Testis (tissue), 3 donors: ENCODE data around the gene UBAC2. TPM values are rescaled to one million over a fixed set of nuclear protein-coding genes. Genes with fewer than 3 reads are reported as not detected.

Experiments used
- DNase-seq: peaks from one replicate; pipeline ENCODE4 v3.0.0-alpha.2; 2019
- H3K27ac ChIP-seq, 2 donors: fragments of 200-600 bp; sonication (generic); one replicate each; pipeline ENCODE4 v1.5.1; 2019
- H3K27me3 ChIP-seq: fragments of 200-600 bp; sonication (generic); one replicate; pipeline ENCODE4 v1.5.1; 2019
- H3K36me3 ChIP-seq: fragments of 200-600 bp; sonication (generic); one replicate; pipeline ENCODE4 v1.5.1; 2017; ENCODE audit warnings: low read depth; ENCODE audit errors: missing control alignments
- H3K4me1 ChIP-seq: fragments of 200-600 bp; sonication (generic); one replicate; pipeline ENCODE4 v1.5.1; 2019
- H3K4me3 ChIP-seq, 2 donors: fragments of 200-600 bp; sonication (generic); one replicate each; pipeline ENCODE4 v1.5.1; 2017 to 2019
- H3K9me3 ChIP-seq: fragments of 200-600 bp; sonication (generic); one replicate; pipeline ENCODE4 v1.5.1; 2017
- POLR2A ChIP-seq: fragments of 450-650 bp; IDR thresholded peaks from one replicate; pipeline ENCODE4 v1.6.1; 2017; ENCODE audit warnings: antibody characterized with exemption, mild to moderate bottlenecking, moderate library complexity
- WGBS, 2 donors: methylation state at CpG; one replicate each; pipeline ENCODE4 v1.1.5; 2018; 5-methylcytosine and 5-hydroxymethylcytosine counted together
- intact Hi-C: fragments of 100-400 bp; cut with DNase I; formaldehyde crosslinking; loops from one replicate; pipeline ENCODE4 v1.15.1; 2023; ENCODE audit warnings: low total_unique reads
- polyA plus RNA-seq: library from polyadenylated mRNA; stranded (reverse); fragments of 350-450 nt; fragmentation: Illumina TruSeq; extraction: RNeasy Lipid Tissue Mini Kit (QIAGEN cat#74804); gene quantifications from one replicate; pipeline ENCODE4 v1.2.3, GENCODE V29; 2014; ENCODE audit warnings: low read depth, low replicate concordance; ENCODE audit not compliant: insufficient read depth
- total RNA-seq, 2 donors: library from RNA; depleted of rRNA; stranded (reverse); fragments of >200 nt; gene quantifications; one replicate each; pipeline ENCODE4 v1.2.3, GENCODE V29; 2016
- TF ChIP-seq, protein P1 (sequence below), 3 experiments: fragments of 450-650 bp in 2 of 3; fragments of 200-600 bp in 1 of 3; sonication (generic) in 1 of 3; IDR thresholded peaks; one replicate each; pipeline ENCODE4 v1.5.1; 2016 to 2019; ENCODE audit warnings: antibody characterized with exemption in 3 of 3, mild to moderate bottlenecking in 2 of 3, moderate library complexity in 1 of 3

Gene UBAC2
- total and polyA plus RNA-seq, 3 donors from 2014 or later, result 85.5 to 147 (median 93.0) TPM

DNA sequence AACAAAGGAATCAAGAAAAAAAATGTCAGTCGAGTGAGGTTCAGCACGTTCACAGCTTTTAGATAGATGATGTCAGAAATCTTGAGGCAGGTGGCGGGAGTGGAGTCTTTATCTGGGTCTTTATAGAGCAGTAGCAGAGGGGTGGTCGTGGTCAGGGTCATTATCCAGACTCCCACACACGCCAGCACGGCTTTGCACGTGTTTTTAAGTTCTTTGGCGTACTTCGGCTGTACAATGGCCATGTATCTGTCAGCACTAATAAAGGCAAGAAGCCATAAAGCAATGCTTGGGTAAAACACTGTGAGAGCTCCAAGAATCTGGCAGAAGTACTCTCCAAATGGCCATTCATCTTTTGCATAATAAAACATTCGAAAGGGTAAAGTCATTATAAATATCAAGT is 54.6 kb downstream of the UBAC2 start:
- intact Hi-C loops, result no loop called here
- no peak overlapping the region for H3K27ac ChIP-seq
- no peaks in the 10 kb centered on the region for H3K4me1 ChIP-seq
- no peak for DNase-seq
- H3K9me3 ChIP-seq, result no peaks in the 10 kb centered on the region
- no peaks in the 10 kb centered on the region for H3K27me3 ChIP-seq
- H3K36me3 ChIP-seq, result no peaks in the 10 kb centered on the region
- WGBS, 2 donors, result 72 to 75% methylated on average over 10 of the region's 10 CpGs
- TF ChIP-seq POLR2A, result no peak
- TF ChIP-seq, protein P1, sequence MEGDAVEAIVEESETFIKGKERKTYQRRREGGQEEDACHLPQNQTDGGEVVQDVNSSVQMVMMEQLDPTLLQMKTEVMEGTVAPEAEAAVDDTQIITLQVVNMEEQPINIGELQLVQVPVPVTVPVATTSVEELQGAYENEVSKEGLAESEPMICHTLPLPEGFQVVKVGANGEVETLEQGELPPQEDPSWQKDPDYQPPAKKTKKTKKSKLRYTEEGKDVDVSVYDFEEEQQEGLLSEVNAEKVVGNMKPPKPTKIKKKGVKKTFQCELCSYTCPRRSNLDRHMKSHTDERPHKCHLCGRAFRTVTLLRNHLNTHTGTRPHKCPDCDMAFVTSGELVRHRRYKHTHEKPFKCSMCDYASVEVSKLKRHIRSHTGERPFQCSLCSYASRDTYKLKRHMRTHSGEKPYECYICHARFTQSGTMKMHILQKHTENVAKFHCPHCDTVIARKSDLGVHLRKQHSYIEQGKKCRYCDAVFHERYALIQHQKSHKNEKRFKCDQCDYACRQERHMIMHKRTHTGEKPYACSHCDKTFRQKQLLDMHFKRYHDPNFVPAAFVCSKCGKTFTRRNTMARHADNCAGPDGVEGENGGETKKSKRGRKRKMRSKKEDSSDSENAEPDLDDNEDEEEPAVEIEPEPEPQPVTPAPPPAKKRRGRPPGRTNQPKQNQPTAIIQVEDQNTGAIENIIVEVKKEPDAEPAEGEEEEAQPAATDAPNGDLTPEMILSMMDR (IDR thresholded peaks at IDR 0.05), result no peak
- H3K4me3 ChIP-seq, result no peak overlapping the region

DNA sequence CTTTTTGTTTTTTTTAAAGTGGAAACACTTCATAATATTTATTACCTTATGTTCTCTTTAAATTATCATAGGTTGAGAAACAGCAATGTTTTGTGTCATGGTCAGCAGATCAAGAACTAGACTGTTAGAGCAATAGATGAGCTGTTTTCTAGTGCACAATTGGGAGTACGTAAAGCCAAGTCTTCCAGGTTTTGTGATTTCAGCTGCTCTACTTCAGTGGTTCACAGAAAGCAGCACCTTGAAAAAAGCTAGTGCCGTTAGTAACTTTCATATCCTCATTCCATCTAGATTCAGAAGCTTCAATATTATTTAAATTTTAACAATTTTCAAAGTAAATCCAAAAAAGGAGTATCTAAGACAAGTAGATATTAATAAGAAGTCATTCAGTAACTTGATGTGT is 55.6 kb downstream of the UBAC2 start:
- Histone ChIP-seq H3K4me3 (no peak overlapping the region), H3K9me3 (no peaks in the 10 kb centered on the region), H3K27ac (no peak overlapping the region), H3K27me3 (no peaks in the 10 kb centered on the region), H3K4me1 (peaks cover 4% of the 10 kb centered on the region), H3K36me3 (no peaks in the 10 kb centered on the region)
- intact Hi-C loops, result no loop called here
- DNase-seq, result no peak
- 86 to 89% methylated on average over 2 of the region's 2 CpGs for WGBS, 2 donors
- no peak for TF ChIP-seq POLR2A
- TF ChIP-seq, protein P1 (IDR thresholded peaks at IDR 0.05), result no peak

DNA sequence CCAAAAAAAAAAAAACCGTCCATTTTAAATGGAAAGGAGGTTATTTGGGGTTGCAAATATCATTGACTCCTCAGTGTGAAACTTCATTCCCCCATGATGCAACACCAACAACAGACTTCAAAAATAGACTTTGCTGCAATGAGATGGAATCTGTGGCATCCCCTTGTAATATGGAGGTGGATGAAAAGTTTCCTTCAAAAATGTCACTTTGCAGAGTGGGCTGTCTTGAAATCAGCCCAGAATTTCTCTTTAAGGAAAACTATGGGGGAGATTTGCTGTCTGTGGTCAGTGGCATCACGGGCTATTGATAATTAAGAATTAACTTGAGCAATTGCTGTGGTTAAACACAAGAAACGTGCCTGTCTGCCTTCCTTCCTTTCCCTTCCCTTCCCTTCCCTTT is 56.1 kb downstream of the UBAC2 start:
- Histone ChIP-seq H3K27ac (no peak overlapping the region), H3K27me3 (no peaks in the 10 kb centered on the region), H3K9me3 (no peaks in the 10 kb centered on the region), H3K36me3 (no peaks in the 10 kb centered on the region), H3K4me1 (peaks cover 8% of the 10 kb centered on the region), H3K4me3 (no peak overlapping the region)
- WGBS, 2 donors, result 85 to 90% methylated on average over 3 of the region's 3 CpGs
- intact Hi-C loops, result no loop called here
- no peak for DNase-seq
- TF ChIP-seq, protein P1 (IDR thresholded peaks at IDR 0.05), result no peak
- TF ChIP-seq POLR2A, result no peak

DNA sequence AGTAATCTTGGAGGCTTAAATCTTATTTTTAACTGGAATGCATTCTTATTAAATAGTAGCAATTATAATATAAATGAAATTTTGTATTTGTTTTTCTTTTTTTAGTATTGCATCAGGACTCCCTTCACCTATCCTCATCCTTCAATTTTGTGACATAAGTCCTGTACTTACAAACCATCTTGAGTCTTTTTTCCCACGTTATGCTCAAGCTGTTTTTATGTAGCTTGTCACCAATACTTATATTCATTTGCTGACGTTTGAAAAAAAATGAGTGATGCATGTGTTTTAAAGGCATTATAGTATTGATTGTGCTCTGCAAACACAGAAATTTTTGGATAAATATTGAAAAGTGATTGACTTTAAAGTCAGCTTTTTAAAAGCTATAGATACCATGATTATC is 56.6 kb downstream of the UBAC2 start:
- DNase-seq, result no peak
- intact Hi-C loops, result no loop called here
- Histone ChIP-seq H3K9me3 (no peaks in the 10 kb centered on the region), H3K27ac (no peak overlapping the region), H3K36me3 (no peaks in the 10 kb centered on the region), H3K4me1 (peaks cover 8% of the 10 kb centered on the region), H3K27me3 (no peaks in the 10 kb centered on the region), H3K4me3 (no peak overlapping the region)
- TF ChIP-seq POLR2A, result no peak
- TF ChIP-seq, protein P1 (IDR thresholded peaks at IDR 0.05), result no peak
- WGBS, 2 donors, result 80 to 89% methylated on average over 2 of the region's 2 CpGs

DNA sequence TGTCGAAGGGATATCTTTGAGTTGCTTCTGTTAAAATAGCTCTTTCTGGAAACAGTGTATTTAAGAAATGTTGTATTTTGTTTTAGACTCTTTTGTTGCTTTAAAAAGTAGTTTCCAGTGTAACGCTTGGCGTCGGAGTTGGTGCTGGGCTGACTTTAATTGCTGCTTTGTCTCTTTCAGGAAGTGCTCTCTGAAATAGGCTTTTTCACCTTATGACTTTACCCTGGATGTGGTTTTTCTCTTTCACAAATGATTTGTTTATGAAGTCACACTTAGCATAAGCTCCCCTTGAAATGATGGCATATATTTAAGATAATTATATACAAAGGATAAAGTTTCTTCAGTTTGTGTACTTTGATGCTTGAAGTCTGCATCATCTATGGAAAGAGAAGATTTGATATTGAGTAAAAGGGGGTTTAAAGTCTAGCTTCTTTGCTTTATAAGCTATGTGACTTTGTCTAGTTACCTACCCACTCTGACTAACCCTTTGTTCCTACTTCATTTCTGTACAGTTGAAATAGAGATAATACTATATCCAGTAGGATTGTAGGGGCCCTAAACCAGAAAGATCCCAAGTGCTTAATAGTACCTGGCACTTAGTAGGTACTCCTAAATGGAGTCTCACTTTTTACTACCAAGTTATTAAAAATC is 57.7 kb downstream of the UBAC2 start, which contains the start of gene GPR18:
TSS of gene GPR18 (minus strand) at position 170 of the 651 bp plus-strand sequence. CDS start 2,507 bp downstream, outside the sequence.
- Histone ChIP-seq H3K9me3 (no peaks in the 10 kb centered on the region), H3K36me3 (no peaks in the 10 kb centered on the region), H3K4me1 (peaks cover 8% of the 10 kb centered on the region), H3K27ac (no peak within 1 kb of the TSS), H3K4me3 (no peak within 1 kb of the TSS), H3K27me3 (no peaks in the 10 kb centered on the region)
- 61 to 64% methylated on average over 4 of the region's 4 CpGs for WGBS, 2 donors
- TF ChIP-seq, protein P1 (IDR thresholded peaks at IDR 0.05), result no peak
- no peak for TF ChIP-seq POLR2A
- intact Hi-C loops, result no loop called here
- no peak for DNase-seq
